SK-N-SH (cell line): ENCODE measurements around the gene PIBF1. TPM values are rescaled to one million over a fixed set of nuclear protein-coding genes. Genes with fewer than 3 reads are reported as not detected.

ENCODE experiments used
- CTCF ChIA-PET: fragments of 300-600, 350-600 bp; formaldehyde crosslinking; extraction: SDS; loops from one replicate; lab custom pipeline; 2021; lab: Yijun Ruan, JAX
- POLR2A ChIA-PET: fragments of 350-600 bp; sonication (Branson Sonifier 250); formaldehyde crosslinking; extraction: SDS; loops from one replicate; lab custom pipeline; 2020; ENCODE audit warnings: antibody characterized with exemption, inconsistent platforms; lab: Yijun Ruan, JAX
- DNase-seq: peaks from one replicate; pipeline ENCODE4 v3.0.0; 2012
- H2AFZ ChIP-seq: fragments of 200-600 bp; sonication (generic); 2 replicates; pipeline ENCODE4 v1.8.1; 2016; ENCODE audit warnings: antibody characterized with exemption, mild to moderate bottlenecking, low read depth
- H3F3A ChIP-seq: fragments of 200-600 bp; sonication (generic); replicated peaks from 2 replicates; pipeline ENCODE3; 2016; ENCODE audit warnings: antibody characterized with exemption, mild to moderate bottlenecking; ENCODE audit not compliant: insufficient read depth
- H3K27ac ChIP-seq, 2 experiments: fragments of 200-500 bp in 1 of 2; fragments of 200-600 bp in 1 of 2; sonication (Bioruptor generic) in 1 of 2; sonication (generic), shearing (Covaris generic) in 1 of 2; 2 replicates each; pipeline versions ENCODE4 v1.5.1 to v1.6.1; 2014 to 2016; ENCODE audit warnings: low read depth in 2 of 2, inconsistent platforms in 1 of 2, low read length in 1 of 2, mild to moderate bottlenecking in 1 of 2, mixed read lengths in 1 of 2
- H3K27me3 ChIP-seq: fragments of 200-600 bp; sonication (generic), shearing (Covaris generic); 2 replicates; pipeline ENCODE4 v1.6.1; 2016; ENCODE audit warnings: mixed run types; ENCODE audit not compliant: insufficient read depth
- H3K36me3 ChIP-seq, 2 experiments: fragments of 200-500 bp in 1 of 2; fragments of 200-600 bp in 1 of 2; sonication (Bioruptor generic) in 1 of 2; sonication (generic) in 1 of 2; replicated peaks in 1 of 2; 2 replicates each; pipeline versions ENCODE3 to v1.5.1; 2014 to 2016; ENCODE audit warnings: low read length in 1 of 2, mild to moderate bottlenecking in 1 of 2; ENCODE audit not compliant: insufficient read depth in 2 of 2, control insufficient read depth in 1 of 2
- H3K4me1 ChIP-seq, 2 experiments: fragments of 200-500 bp in 1 of 2; fragments of 200-600 bp in 1 of 2; sonication (Bioruptor generic) in 1 of 2; sonication (generic), shearing (Covaris generic) in 1 of 2; 2 replicates each; pipeline versions ENCODE4 v1.5.1 to v1.6.1; 2014 to 2016; ENCODE audit warnings: low read depth in 1 of 2, low read length in 1 of 2, mixed run types in 1 of 2; ENCODE audit not compliant: insufficient read depth in 2 of 2, control insufficient read depth in 1 of 2
- H3K4me2 ChIP-seq: fragments of 200-600 bp; sonication (generic), shearing (Covaris generic); 2 replicates; pipeline ENCODE4 v1.6.1; 2017; ENCODE audit warnings: mixed run types
- H3K4me3 ChIP-seq, 2 experiments: fragments of 200-500 bp in 1 of 2; fragments of 200-600 bp in 1 of 2; sonication (Bioruptor generic) in 1 of 2; sonication (generic), shearing (Covaris generic) in 1 of 2; 2 replicates each; pipeline versions ENCODE4 v1.5.1 to v1.8.1; 2014 to 2016; ENCODE audit warnings: low read depth in 2 of 2, inconsistent platforms in 1 of 2, low read length in 1 of 2, mild to moderate bottlenecking in 1 of 2, mixed read lengths in 1 of 2, moderate library complexity in 1 of 2
- H3K79me2 ChIP-seq: fragments of 200-600 bp; sonication (generic); 2 replicates; pipeline ENCODE4 v1.8.1; 2017; ENCODE audit warnings: mild to moderate bottlenecking; ENCODE audit not compliant: insufficient read depth
- H3K9ac ChIP-seq: fragments of 200-600 bp; sonication (generic); 2 replicates; pipeline ENCODE4 v1.6.1; 2017; ENCODE audit warnings: mixed run types
- H3K9me2 ChIP-seq: fragments of 200-600 bp; sonication (generic); 2 replicates; pipeline ENCODE4 v1.6.1; 2017; ENCODE audit warnings: mixed run types
- H3K9me3 ChIP-seq: fragments of 200-600 bp; sonication (generic); 2 replicates; pipeline ENCODE4 v1.6.1; 2017; ENCODE audit warnings: mixed run types, mild to moderate bottlenecking, moderate library complexity
- H4K20me1 ChIP-seq: fragments of 200-600 bp; sonication (generic); 2 replicates; pipeline ENCODE4 v1.6.1; 2017; ENCODE audit warnings: mild to moderate bottlenecking, mixed run types; ENCODE audit not compliant: insufficient read depth
- CHD2 ChIP-seq: fragments of 150-350 bp; IDR thresholded peaks from 2 replicates; pipeline ENCODE4 v1.6.1; 2018; ENCODE audit warnings: low read length; ENCODE audit not compliant: partially characterized antibody
- CTCF ChIP-seq: fragments of 200-600 bp; sonication (generic); IDR thresholded peaks from 2 replicates; pipeline ENCODE4 v1.6.1; 2017; ENCODE audit warnings: antibody characterized with exemption, mild to moderate bottlenecking, moderate library complexity
- EP300 ChIP-seq, 2 experiments: IDR thresholded peaks; 2 replicates each; pipeline versions ENCODE4 v1.4.0 to v1.6.1; 2012; ENCODE audit warnings: borderline replicate concordance in 1 of 2, low read depth in 1 of 2, low read length in 1 of 2
- EZH2phosphoT487 ChIP-seq: fragments of 200-600 bp; sonication (generic); IDR thresholded peaks from 2 replicates; pipeline ENCODE4 v1.6.1; 2017; ENCODE audit warnings: low read depth, mixed run types, mild to moderate bottlenecking, antibody characterized with exemption, moderate library complexity, borderline replicate concordance
- FOSL2 ChIP-seq: IDR thresholded peaks from 2 replicates; pipeline ENCODE4 v1.4.0; 2012; ENCODE audit warnings: low read depth, mild to moderate bottlenecking, moderate library complexity, borderline replicate concordance
- FOXJ3 ChIP-seq: sonication (generic); formaldehyde crosslinking; IDR thresholded peaks from 2 replicates; pipeline ENCODE4 v1.5.1; 2020; ENCODE audit warnings: mild to moderate bottlenecking, missing genetic modification reagents
- MEF2A ChIP-seq: IDR thresholded peaks from 2 replicates; pipeline ENCODE4 v1.4.0; 2012; ENCODE audit warnings: low read depth, borderline replicate concordance
- MXI1 ChIP-seq: IDR thresholded peaks from 2 replicates; pipeline ENCODE4 v1.6.1; 2012; ENCODE audit warnings: mild to moderate bottlenecking, low read depth, low read length, improper control_type of control experiment
- NRF1 ChIP-seq: IDR thresholded peaks from 2 replicates; pipeline ENCODE4 v1.6.1; 2012; ENCODE audit warnings: low read depth, mild to moderate bottlenecking, low read length
- POLR2AphosphoS5 ChIP-seq: IDR thresholded peaks from 2 replicates; pipeline ENCODE4 v1.6.1; 2012; ENCODE audit warnings: low read depth, low read length
- RCOR1 ChIP-seq: fragments of 150-350 bp; IDR thresholded peaks from 2 replicates; pipeline ENCODE4 v1.6.1; 2017; ENCODE audit warnings: antibody characterized with exemption, low read length
- RFX5 ChIP-seq: IDR thresholded peaks from 2 replicates; pipeline ENCODE4 v1.6.1; 2012; ENCODE audit warnings: mild to moderate bottlenecking, improper control_type of control experiment, low read length
- RXRA ChIP-seq: IDR thresholded peaks from 2 replicates; pipeline ENCODE4 v1.4.0; 2012; ENCODE audit warnings: low read depth, mild to moderate bottlenecking, borderline replicate concordance
- TAF1 ChIP-seq: IDR thresholded peaks from 2 replicates; pipeline ENCODE4 v1.6.1; 2012; ENCODE audit warnings: low read depth, mild to moderate bottlenecking, low read length, moderate library complexity, borderline replicate concordance
- TCF12 ChIP-seq: IDR thresholded peaks from 2 replicates; pipeline ENCODE4 v1.4.0; 2012
- TEAD4 ChIP-seq: IDR thresholded peaks from 2 replicates; pipeline ENCODE4 v1.4.0; 2012; ENCODE audit warnings: mild to moderate bottlenecking, borderline replicate concordance; ENCODE audit not compliant: insufficient read depth
- YY1 ChIP-seq: IDR thresholded peaks from 2 replicates; pipeline ENCODE4 v1.4.0; 2012; ENCODE audit warnings: low read depth, mild to moderate bottlenecking
- ZBTB33 ChIP-seq: IDR thresholded peaks from 2 replicates; pipeline ENCODE4 v1.4.0; 2012; ENCODE audit warnings: low read depth, borderline replicate concordance
- WGBS: methylation state at CpG from one replicate; pipeline ENCODE4 v1.1.6; 2017; ENCODE audit warnings: low lambda C conversion rate; 5-methylcytosine and 5-hydroxymethylcytosine counted together
- polyA plus RNA-seq, 3 experiments: library from polyadenylated mRNA; depleted of rRNA; stranded (reverse); fragments of >200 nt; gene quantifications; 2 replicates each; pipeline ENCODE4 v1.2.3, GENCODE V29; 2012
- TF ChIP-seq, protein P1 (sequence below): IDR thresholded peaks from 2 replicates; pipeline ENCODE4 v1.4.0; 2012; ENCODE audit warnings: low read depth
- TF ChIP-seq, protein P2 (sequence below): fragments of 150-350 bp; IDR thresholded peaks from 2 replicates; pipeline ENCODE4 v1.6.1; 2016; ENCODE audit warnings: mild to moderate bottlenecking, low read depth, low read length

The PIBF1 gene
- polyA plus RNA-seq, 1 of the 3 experiments (the other 2 are of a cell fraction) = 3.9 TPM

DNA sequence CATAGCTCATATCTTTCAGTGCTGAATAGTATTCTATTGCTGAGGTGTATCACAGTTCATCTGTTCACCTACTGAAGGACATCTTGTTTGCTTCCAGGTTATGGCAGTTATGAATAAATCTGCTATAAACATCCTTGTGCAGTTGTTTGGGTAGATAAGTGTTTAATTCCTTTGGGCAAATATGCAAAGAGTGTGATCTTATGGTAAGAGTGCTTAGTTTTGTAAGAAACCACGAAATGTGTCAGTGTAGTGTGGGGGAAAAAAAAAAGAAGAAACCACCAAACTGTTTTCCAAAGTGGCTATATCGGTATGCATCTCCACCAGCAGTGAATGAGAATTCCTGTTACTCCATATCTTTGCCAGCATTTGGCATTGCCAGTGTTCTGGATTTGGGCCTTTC is 93.3 kb downstream of the PIBF1 start:
- 91% methylated on average over 2 of the region's 2 CpGs for WGBS
- no peak overlapping the region for H3K4me3 ChIP-seq
- H3K27ac ChIP-seq = no peak overlapping the region
- ChIA-PET CTCF (no interaction called here), POLR2A (no interaction called here)
- H3K79me2 ChIP-seq = no peaks in the 10 kb centered on the region; the same call in 1 of the 2 replicates
- H3K9ac ChIP-seq = no peak overlapping the region
- TF ChIP-seq FOXJ3 (no peak), MEF2A (no peak), POLR2AphosphoS5 (no peak), TAF1 (no peak), YY1 (no peak), TCF12 (no peak), FOSL2 (no peak), RFX5 (no peak), EZH2phosphoT487 (no peak), TEAD4 (no peak), CTCF (no peak), MXI1 (no peak), RCOR1 (no peak), ZBTB33 (no peak), EP300 (IDR thresholded peaks at IDR 0.05; ENCODE audit: borderline replicate concordance in 1 of 2, low read depth in 1 of 2, low read length in 1 of 2) (no peak), CHD2 (no peak), RXRA (no peak), NRF1 (no peak)
- TF ChIP-seq, protein P1, sequence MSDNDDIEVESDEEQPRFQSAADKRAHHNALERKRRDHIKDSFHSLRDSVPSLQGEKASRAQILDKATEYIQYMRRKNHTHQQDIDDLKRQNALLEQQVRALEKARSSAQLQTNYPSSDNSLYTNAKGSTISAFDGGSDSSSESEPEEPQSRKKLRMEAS = no peak
- TF ChIP-seq, protein P2, sequence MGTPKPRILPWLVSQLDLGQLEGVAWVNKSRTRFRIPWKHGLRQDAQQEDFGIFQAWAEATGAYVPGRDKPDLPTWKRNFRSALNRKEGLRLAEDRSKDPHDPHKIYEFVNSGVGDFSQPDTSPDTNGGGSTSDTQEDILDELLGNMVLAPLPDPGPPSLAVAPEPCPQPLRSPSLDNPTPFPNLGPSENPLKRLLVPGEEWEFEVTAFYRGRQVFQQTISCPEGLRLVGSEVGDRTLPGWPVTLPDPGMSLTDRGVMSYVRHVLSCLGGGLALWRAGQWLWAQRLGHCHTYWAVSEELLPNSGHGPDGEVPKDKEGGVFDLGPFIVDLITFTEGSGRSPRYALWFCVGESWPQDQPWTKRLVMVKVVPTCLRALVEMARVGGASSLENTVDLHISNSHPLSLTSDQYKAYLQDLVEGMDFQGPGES = no peak
- DNase-seq = no peak
- peaks cover 10 to 33% of the 10 kb centered on the region in 2 experiments for H3K36me3 ChIP-seq
- no peaks in the 10 kb centered on the region for H3K27me3 ChIP-seq
- no peak overlapping the region for H2AFZ ChIP-seq
- no peaks in the 10 kb centered on the region for H3K9me2 ChIP-seq
- no peak overlapping the region for H3K4me2 ChIP-seq
- H3K4me1 ChIP-seq = no peaks in the 10 kb centered on the region
- H3F3A ChIP-seq = no peaks in the 10 kb centered on the region
- H4K20me1 ChIP-seq = no peaks in the 10 kb centered on the region
- H3K9me3 ChIP-seq = 0 out of 2 replicates have a peak, but pooled peaks cover 7% of the 10 kb centered on the region
